Aortic smooth muscle cell (primary cell): ENCODE results near the gene CD22. TPM values are rescaled to one million over a fixed set of nuclear protein-coding genes. Genes with fewer than 3 reads are reported as not detected.

Experiments
- total RNA-seq: library from RNA; depleted of rRNA; stranded (reverse); fragments of >200 nt; gene quantifications from 2 replicates; pipeline ENCODE4 v1.2.3, GENCODE V29; 2014

The CD22 gene
- total RNA-seq, result 0.40 and 0.56 TPM in 2 replicates

GRCh38 chr19:35328851-35329285 lies at the start of gene CD22:
Gene CD22, plus strand, starts transcription at chr19:35329187. Its CDS starts 2,854 bp downstream, at chr19:35332041.

GRCh38 chr19:35291916-35292315 lies 37.1 kb upstream of the CD22 start, which contains the start of gene MAG:
Gene MAG, plus strand, starts transcription at chr19:35292161. Its CDS starts 3,248 bp downstream, at chr19:35295409.

GRCh38 chr19:35347171-35347929 lies 18.4 kb downstream of the CD22 start, which contains the start of gene FFAR1:
Gene FFAR1, plus strand, starts transcription at chr19:35347902. Its CDS starts 3,650 bp downstream, at chr19:35351552.

GRCh38 chr19:35357867-35358573 lies 29.0 kb downstream of the CD22 start, which contains the start of gene FFAR3:
Gene FFAR3, plus strand, starts transcription at chr19:35358460. Its CDS starts 431 bp downstream, at chr19:35358891.

GRCh38 chr19:35370722-35371121 lies 41.7 kb downstream of the CD22 start, which contains the start of gene GPR42:
Gene GPR42, plus strand, starts transcription at chr19:35371068. Its CDS starts 292 bp downstream, at chr19:35371360.

Other genes starting within 250 kb of the CD22 start
- not detected in 2 replicates for gene FXYD3, start 213.4 kb upstream of the CD22 start, total RNA-seq
- gene LGI4, start 194.1 kb upstream of the CD22 start, total RNA-seq, result 0.06 and 0.13 TPM in 2 replicates
- 3.4 and 7.0 TPM in 2 replicates for gene FXYD1, start 190.4 kb upstream of the CD22 start, total RNA-seq
- gene FXYD7, start 185.9 kb upstream of the CD22 start, total RNA-seq, result not detected in 2 replicates
- 35.1 and 39.1 TPM in 2 replicates for gene FXYD5, start 174.5 kb upstream of the CD22 start, total RNA-seq
- gene FAM187B, start 100.4 kb upstream of the CD22 start, total RNA-seq, result not detected in 2 replicates
- gene LSR, start 80.2 kb upstream of the CD22 start, total RNA-seq, result 0.26 and 0.37 TPM in 2 replicates
- gene USF2, start 60.2 kb upstream of the CD22 start, total RNA-seq, result 45.8 and 51.1 TPM in 2 replicates
- not detected in 2 replicates for gene HAMP, start 46.7 kb upstream of the CD22 start, total RNA-seq
- gene MAG, start 37.0 kb upstream of the CD22 start, total RNA-seq, result not detected in 2 replicates
- not detected in 2 replicates for gene FFAR1, start 18.7 kb downstream of the CD22 start, total RNA-seq
- not detected in 2 replicates for gene FFAR3, start 29.3 kb downstream of the CD22 start, total RNA-seq
- gene GPR42, start 41.9 kb downstream of the CD22 start, total RNA-seq, result not detected in 2 replicates
- not detected in 2 replicates for gene FFAR2, start 119.1 kb downstream of the CD22 start, total RNA-seq
- gene KRTDAP, start 161.3 kb downstream of the CD22 start, total RNA-seq, result not detected in 2 replicates
- gene DMKN, start 184.5 kb downstream of the CD22 start, total RNA-seq, result 0.53 and 2.3 TPM in 2 replicates
- gene SBSN, start 199.1 kb downstream of the CD22 start, total RNA-seq, result 0.66 and 0.87 TPM in 2 replicates
- not detected in 2 replicates for gene GAPDHS, start 204.3 kb downstream of the CD22 start, total RNA-seq
- gene TMEM147, start 216.4 kb downstream of the CD22 start, total RNA-seq, result 73.3 and 90.4 TPM in 2 replicates
- gene ATP4A, start 234.5 kb downstream of the CD22 start, total RNA-seq, result not detected in 2 replicates